DND-41 (cell line): ENCODE measurements around the gene MIOS.

Experiments
- CTCF ChIP-seq: IDR thresholded peaks from 2 replicates; pipeline ENCODE4 v1.5.1; 2012; ENCODE audit warnings: borderline replicate concordance, low read length, moderate library complexity, mild to moderate bottlenecking; ENCODE audit not compliant: poor library complexity, severe bottlenecking; ENCODE audit errors: extremely low read depth
- EZH2 ChIP-seq: IDR thresholded peaks from 3 replicates; pipeline ENCODE4 v1.6.1; 2012; ENCODE audit warnings: borderline replicate concordance, low read depth, mild to moderate bottlenecking, moderate library complexity, low read length, inconsistent platforms; ENCODE audit not compliant: severe bottlenecking

- TF ChIP-seq CTCF (no peak), EZH2 (no peak)
Measured at GRCh38 chr7:7573701-7574100, 7.0 kb downstream of the MIOS start.
